COR-L47 (cell line): Measurements from ENCODE around the gene DKK3.
A peak's percentile ranks its signal among the peaks of the same experiment; 100 is the strongest.

Experiments used
- DNase-seq: peaks from one replicate; lab custom pipeline; 2025; lab: John Stamatoyannopoulos, UW

The DKK3 gene

GRCh38 chr11:11981840-11982239 is 26.6 kb downstream of the DKK3 start:
- DNase-seq = no peak

- DNase-seq = no peak
Measured at GRCh38 chr11:11981364-11981763, 27.1 kb downstream of the DKK3 start.

GRCh38 chr11:11980841-11981308 is 27.6 kb downstream of the DKK3 start:
- DNase-seq = no peak

GRCh38 chr11:11980200-11980599 is 28.2 kb downstream of the DKK3 start:
- DNase-seq = no peak

- no peak for DNase-seq
Measured at GRCh38 chr11:11979488-11980117, 28.8 kb downstream of the DKK3 start.

- DNase-seq = peak; percentile 35
Measured at GRCh38 chr11:11978792-11979487, 29.5 kb downstream of the DKK3 start.

DNA sequence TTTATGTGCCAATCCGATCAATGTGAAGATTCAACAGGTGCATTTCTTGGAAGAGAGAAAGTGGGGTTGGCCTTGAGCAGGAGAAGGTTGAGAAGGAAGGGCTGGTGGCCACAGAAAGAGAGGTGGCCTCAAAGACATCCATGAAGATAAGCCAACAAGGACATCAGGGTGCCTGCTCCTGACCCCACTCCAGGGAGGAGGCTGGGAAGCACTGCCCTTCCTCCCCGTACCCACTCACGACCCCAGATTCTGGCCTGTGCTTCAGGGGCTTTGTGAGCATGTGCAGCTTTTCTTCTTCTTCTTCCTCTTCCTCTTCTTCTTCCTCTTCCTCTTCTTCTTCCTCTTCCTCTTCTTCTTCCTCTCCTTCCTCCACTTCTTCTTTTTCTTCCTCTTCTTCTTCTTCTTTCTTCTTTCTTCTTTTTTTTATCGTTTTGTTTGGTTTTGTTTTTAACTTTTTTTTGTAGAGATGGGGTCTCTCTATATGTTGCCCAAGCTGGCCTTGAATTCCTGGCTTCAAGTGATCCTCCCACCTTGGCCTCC is 30.3 kb downstream of the DKK3 start:
- DNase-seq = no peak

DNA sequence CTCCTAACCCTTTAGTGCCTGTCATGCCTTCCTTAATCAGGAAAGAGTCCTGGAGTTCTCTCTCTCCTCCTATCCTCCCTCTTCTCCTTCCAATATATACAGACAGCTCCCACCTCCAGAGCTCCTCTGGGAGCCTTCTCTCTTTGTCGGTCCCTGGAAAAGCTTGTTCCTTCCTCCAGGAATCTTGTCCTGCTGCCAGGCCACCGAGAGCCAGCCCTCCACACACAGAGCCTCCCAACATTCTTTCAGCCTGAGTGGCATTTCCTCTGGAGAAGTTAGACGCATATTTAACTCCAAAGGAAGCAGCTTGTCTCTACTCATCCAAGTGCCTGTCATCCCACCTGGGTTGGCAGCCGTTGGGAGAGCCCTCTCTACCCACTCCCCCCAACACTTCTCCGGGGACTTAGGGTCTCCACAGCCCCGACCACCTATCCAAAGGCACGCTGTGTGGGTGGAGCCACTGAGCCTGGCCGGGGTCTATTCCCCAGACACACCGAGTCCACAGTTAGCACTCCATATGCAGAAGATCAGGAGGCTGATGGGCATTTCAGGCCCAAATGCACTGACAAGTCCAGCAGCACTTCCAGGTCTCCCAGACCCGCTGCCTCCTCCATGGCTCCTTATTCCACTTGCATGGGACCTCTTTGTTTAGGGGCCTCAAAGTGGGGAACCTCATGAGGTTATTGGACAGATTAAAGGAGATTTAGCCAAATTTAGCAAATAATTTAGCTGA is 31.1 kb downstream of the DKK3 start:
- DNase-seq = no peak

GRCh38 chr11:11976481-11977127 is 31.8 kb downstream of the DKK3 start:
- DNase-seq = no peak

GRCh38 chr11:11975201-11976092 is 33.0 kb downstream of the DKK3 start:
- peak; percentile 68 for DNase-seq

- DNase-seq = no peak
Measured at GRCh38 chr11:11973866-11974265, 34.6 kb downstream of the DKK3 start.

GRCh38 chr11:11973361-11973800 is 35.0 kb downstream of the DKK3 start:
- DNase-seq = no peak

GRCh38 chr11:11972730-11973341 is 35.6 kb downstream of the DKK3 start:
- no peak for DNase-seq

DNA sequence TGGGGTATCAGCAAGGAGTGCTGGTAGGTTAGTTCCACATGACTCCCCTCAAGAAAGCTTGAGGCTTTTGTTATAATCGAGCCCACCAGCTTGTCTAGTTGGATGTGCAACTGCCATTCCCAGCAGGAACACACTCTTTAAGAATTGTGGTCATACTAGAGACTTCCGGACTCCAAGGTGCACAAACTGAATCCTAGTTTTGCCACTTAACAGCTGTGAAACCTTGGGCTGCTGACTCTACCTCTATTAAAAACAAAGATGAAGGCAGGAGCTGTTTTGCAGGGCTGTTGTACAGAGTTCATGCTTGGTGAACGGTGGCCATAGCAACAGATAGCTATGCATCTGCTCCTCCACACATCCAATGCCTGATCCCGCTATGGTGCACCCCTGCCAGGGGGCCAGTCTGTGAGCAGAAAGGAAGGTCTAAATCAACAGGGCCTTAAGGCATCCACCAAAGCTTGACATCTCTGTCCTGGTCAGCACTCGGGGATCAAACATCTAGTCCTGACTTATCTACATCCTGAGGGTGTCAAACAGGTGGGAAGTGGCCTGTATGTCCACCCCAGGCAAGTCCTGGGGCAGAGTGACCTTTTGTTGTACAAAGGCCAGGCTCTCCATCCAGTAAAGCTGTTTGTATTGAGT is 36.4 kb downstream of the DKK3 start:
- DNase-seq = peak; percentile 8

- no peak for DNase-seq
Measured at GRCh38 chr11:11970556-11970955, 37.9 kb downstream of the DKK3 start.

DNA sequence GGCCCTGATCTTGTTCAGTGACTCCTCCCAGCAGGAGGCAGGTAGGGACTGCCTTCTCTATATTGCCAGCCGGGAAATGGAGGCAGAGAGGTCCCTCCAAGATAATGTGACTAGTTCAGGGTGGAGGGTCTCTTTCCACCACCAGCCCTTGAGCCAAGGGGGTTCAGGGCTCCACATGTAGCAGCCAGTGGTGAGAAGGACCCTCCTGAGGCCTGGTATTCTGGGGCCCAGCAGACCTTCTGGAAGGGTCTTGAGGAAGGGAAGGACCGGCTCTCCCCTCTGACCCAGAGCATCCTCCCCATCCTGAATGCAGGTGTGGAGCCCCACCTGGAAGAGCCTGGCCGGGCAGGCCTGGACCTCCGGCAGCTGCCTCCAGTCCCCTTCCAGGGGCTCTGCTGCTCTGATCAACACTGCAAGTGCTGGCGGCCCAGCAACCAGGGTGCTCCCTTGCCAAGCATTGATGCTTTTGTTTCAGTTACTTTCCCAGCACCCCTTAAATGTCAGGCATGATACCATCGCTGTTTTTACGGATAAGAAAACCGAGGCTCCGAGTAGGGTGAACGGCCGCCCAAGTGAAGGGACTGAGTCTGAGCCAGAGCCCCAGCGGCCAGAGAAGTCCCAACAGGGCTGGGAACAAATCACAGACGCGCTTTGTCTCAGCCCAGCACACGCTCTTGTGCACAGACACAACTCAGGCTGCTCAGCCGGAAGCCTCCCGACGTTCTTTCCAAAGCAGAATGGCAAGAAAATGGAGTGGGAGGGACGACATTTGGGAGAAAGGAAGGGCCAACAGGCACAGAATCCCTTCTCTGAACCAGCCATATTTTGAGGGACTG is 38.8 kb downstream of the DKK3 start:
- DNase-seq = no peak

- no peak for DNase-seq
Measured at GRCh38 chr11:11968511-11969280, 39.7 kb downstream of the DKK3 start.
